ENCODE results near the gene SPTBN4.

The SPTBN4 gene

DNA sequence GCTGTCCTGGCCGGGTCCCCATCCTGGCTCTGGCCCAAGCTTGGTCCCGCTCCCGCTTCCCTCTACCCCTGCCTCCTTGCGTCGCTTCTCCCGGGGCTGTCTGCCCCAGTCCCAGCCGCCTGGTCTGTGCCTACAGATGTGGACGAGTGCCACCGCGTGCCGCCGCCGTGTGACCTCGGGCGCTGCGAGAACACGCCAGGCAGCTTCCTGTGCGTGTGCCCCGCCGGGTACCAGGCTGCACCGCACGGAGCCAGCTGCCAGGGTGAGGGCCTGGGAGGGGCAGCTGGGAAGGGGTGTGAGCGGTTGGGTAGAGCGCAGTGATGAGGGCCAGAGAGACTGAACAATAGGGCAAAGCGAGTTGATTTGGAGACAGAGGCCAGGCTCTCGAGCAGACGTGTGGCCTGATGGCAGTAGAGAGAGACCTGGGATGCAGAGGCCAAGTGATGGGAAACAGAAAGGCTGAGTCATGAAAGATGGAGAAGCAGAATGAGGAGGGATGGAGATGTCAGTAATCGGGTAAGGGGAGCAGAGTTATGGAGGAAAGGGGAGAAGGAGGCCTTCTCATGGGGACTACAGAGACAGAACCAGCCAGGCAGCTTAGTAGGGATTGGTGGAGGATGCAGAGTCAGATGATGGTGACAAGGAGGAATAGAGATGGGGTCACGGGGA lies 143.7 kb downstream of the SPTBN4 start (continued):
- TF ChIP-seq, protein P1, sequence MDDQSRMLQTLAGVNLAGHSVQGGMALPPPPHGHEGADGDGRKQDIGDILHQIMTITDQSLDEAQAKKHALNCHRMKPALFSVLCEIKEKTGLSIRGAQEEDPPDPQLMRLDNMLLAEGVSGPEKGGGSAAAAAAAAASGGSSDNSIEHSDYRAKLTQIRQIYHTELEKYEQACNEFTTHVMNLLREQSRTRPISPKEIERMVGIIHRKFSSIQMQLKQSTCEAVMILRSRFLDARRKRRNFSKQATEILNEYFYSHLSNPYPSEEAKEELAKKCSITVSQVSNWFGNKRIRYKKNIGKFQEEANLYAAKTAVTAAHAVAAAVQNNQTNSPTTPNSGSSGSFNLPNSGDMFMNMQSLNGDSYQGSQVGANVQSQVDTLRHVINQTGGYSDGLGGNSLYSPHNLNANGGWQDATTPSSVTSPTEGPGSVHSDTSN (CRISPR knock-in tag; IDR thresholded peaks at IDR 0.05) = 0 out of 2 replicates have a peak, but pooled peaks have one; percentile 17
- peak; percentile 12; the same call in 1 of the 2 replicates for TF ChIP-seq ZBTB48 (tag by site-specific recombination; IDR thresholded peaks at IDR 0.05)
- TF ChIP-seq SALL2 (tag by site-specific recombination; IDR thresholded peaks at IDR 0.05; ENCODE audit: borderline replicate concordance) = 0 out of 2 replicates have a peak, but pooled peaks have one; percentile 17
- 0 out of 2 replicates have a peak, but pooled peaks have one; percentile 41 for TF ChIP-seq ZNF23 (tag by site-specific recombination; IDR thresholded peaks at IDR 0.05; ENCODE audit: borderline replicate concordance)
- TF ChIP-seq, protein P2, sequence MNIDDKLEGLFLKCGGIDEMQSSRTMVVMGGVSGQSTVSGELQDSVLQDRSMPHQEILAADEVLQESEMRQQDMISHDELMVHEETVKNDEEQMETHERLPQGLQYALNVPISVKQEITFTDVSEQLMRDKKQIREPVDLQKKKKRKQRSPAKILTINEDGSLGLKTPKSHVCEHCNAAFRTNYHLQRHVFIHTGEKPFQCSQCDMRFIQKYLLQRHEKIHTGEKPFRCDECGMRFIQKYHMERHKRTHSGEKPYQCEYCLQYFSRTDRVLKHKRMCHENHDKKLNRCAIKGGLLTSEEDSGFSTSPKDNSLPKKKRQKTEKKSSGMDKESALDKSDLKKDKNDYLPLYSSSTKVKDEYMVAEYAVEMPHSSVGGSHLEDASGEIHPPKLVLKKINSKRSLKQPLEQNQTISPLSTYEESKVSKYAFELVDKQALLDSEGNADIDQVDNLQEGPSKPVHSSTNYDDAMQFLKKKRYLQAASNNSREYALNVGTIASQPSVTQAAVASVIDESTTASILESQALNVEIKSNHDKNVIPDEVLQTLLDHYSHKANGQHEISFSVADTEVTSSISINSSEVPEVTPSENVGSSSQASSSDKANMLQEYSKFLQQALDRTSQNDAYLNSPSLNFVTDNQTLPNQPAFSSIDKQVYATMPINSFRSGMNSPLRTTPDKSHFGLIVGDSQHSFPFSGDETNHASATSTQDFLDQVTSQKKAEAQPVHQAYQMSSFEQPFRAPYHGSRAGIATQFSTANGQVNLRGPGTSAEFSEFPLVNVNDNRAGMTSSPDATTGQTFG (tag by site-specific recombination; IDR thresholded peaks at IDR 0.05; ENCODE audit: borderline replicate concordance) = 0 out of 2 replicates have a peak, but pooled peaks have one; percentile 84

DNA sequence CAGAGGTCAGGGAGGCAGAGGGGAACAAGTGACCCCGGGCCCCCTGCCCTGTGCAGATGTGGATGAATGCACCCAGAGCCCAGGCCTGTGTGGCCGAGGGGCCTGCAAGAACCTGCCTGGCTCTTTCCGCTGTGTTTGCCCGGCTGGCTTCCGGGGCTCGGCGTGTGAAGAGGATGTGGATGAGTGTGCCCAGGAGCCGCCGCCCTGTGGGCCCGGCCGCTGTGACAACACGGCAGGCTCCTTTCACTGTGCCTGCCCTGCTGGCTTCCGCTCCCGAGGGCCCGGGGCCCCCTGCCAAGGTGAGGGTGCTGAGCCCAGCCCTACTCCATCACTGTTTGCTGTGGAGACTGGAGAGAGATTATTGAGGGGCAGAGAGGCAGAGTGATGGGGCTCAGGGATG lies 144.3 kb downstream of the SPTBN4 start:
- ChIA-PET CTCF (interaction anchor here (0.5 to 20.7 kb wide), 3 partner anchors 23 to 1182 kb away, joined by 3 to 470 read pairs (median 4); no protein-coding TSS in a partner anchor), POLR2A (interaction anchor here (3.8 kb wide), 1 partner anchor 11 kb away, joined by 61 read pairs; no protein-coding TSS in a partner anchor)
- no peak overlapping the region for H3K27ac ChIP-seq (ENCODE audit: extremely low read depth, low read depth, low read length)
- peaks cover 0 to 5% of the 10 kb centered on the region in 2 experiments; a peak in 2 of 3 replicates for H3K36me3 ChIP-seq (ENCODE audit: control insufficient read depth in 2 of 2, insufficient read depth in 1 of 2, low read length in 2 of 2)
- no peaks in the 10 kb centered on the region for H3K9me3 ChIP-seq (ENCODE audit: control insufficient read depth, insufficient read depth, low read depth, low read length)
- no peak overlapping the region for H3K4me3 ChIP-seq (ENCODE audit: low read depth, low read length)
- peaks cover 25% of the 10 kb centered on the region for H3K4me1 ChIP-seq (ENCODE audit: control insufficient read depth, insufficient read depth, low read length)
- TF ChIP-seq KLF9 (tag by site-specific recombination; IDR thresholded peaks at IDR 0.05; ENCODE audit: low read depth) (no peak), ZNF600 (tag by site-specific recombination; IDR thresholded peaks at IDR 0.05) (no peak), ZFP69B (tag by site-specific recombination; IDR thresholded peaks at IDR 0.05) (peak; percentile 78), KLF10 (tag by site-specific recombination; IDR thresholded peaks at IDR 0.05) (no peak), ZNF76 (tag by site-specific recombination; IDR thresholded peaks at IDR 0.05; ENCODE audit: borderline replicate concordance, low read depth) (no peak), ZNF248 (tag by site-specific recombination; IDR thresholded peaks at IDR 0.05) (no peak), MEIS1 (CRISPR knock-in tag; IDR thresholded peaks at IDR 0.05; ENCODE audit: borderline replicate concordance) (no peak), IKZF3 (tag by site-specific recombination; IDR thresholded peaks at IDR 0.05) (no peak), ZBTB21 (tag by site-specific recombination; IDR thresholded peaks at IDR 0.05) (0 out of 2 replicates have a peak, but pooled peaks have one; percentile 1), ZSCAN23 (tag by site-specific recombination; IDR thresholded peaks at IDR 0.05) (no peak), ZNF23 (tag by site-specific recombination; IDR thresholded peaks at IDR 0.05; ENCODE audit: borderline replicate concordance) (no peak), MZF1 (tag by site-specific recombination; IDR thresholded peaks at IDR 0.05; ENCODE audit: borderline replicate concordance) (no peak), ZNF341 (tag by site-specific recombination; IDR thresholded peaks at IDR 0.05; ENCODE audit: low read depth) (no peak), ZNF10 (tag by site-specific recombination; IDR thresholded peaks at IDR 0.05) (no peak)
- TF ChIP-seq, protein P3, sequence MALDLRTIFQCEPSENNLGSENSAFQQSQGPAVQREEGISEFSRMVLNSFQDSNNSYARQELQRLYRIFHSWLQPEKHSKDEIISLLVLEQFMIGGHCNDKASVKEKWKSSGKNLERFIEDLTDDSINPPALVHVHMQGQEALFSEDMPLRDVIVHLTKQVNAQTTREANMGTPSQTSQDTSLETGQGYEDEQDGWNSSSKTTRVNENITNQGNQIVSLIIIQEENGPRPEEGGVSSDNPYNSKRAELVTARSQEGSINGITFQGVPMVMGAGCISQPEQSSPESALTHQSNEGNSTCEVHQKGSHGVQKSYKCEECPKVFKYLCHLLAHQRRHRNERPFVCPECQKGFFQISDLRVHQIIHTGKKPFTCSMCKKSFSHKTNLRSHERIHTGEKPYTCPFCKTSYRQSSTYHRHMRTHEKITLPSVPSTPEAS (tag by site-specific recombination; IDR thresholded peaks at IDR 0.05) = no peak
- TF ChIP-seq, protein P4, sequence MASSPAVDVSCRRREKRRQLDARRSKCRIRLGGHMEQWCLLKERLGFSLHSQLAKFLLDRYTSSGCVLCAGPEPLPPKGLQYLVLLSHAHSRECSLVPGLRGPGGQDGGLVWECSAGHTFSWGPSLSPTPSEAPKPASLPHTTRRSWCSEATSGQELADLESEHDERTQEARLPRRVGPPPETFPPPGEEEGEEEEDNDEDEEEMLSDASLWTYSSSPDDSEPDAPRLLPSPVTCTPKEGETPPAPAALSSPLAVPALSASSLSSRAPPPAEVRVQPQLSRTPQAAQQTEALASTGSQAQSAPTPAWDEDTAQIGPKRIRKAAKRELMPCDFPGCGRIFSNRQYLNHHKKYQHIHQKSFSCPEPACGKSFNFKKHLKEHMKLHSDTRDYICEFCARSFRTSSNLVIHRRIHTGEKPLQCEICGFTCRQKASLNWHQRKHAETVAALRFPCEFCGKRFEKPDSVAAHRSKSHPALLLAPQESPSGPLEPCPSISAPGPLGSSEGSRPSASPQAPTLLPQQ (tag by site-specific recombination; IDR thresholded peaks at IDR 0.05) = peak; percentile 78
- TF ChIP-seq, protein P5, sequence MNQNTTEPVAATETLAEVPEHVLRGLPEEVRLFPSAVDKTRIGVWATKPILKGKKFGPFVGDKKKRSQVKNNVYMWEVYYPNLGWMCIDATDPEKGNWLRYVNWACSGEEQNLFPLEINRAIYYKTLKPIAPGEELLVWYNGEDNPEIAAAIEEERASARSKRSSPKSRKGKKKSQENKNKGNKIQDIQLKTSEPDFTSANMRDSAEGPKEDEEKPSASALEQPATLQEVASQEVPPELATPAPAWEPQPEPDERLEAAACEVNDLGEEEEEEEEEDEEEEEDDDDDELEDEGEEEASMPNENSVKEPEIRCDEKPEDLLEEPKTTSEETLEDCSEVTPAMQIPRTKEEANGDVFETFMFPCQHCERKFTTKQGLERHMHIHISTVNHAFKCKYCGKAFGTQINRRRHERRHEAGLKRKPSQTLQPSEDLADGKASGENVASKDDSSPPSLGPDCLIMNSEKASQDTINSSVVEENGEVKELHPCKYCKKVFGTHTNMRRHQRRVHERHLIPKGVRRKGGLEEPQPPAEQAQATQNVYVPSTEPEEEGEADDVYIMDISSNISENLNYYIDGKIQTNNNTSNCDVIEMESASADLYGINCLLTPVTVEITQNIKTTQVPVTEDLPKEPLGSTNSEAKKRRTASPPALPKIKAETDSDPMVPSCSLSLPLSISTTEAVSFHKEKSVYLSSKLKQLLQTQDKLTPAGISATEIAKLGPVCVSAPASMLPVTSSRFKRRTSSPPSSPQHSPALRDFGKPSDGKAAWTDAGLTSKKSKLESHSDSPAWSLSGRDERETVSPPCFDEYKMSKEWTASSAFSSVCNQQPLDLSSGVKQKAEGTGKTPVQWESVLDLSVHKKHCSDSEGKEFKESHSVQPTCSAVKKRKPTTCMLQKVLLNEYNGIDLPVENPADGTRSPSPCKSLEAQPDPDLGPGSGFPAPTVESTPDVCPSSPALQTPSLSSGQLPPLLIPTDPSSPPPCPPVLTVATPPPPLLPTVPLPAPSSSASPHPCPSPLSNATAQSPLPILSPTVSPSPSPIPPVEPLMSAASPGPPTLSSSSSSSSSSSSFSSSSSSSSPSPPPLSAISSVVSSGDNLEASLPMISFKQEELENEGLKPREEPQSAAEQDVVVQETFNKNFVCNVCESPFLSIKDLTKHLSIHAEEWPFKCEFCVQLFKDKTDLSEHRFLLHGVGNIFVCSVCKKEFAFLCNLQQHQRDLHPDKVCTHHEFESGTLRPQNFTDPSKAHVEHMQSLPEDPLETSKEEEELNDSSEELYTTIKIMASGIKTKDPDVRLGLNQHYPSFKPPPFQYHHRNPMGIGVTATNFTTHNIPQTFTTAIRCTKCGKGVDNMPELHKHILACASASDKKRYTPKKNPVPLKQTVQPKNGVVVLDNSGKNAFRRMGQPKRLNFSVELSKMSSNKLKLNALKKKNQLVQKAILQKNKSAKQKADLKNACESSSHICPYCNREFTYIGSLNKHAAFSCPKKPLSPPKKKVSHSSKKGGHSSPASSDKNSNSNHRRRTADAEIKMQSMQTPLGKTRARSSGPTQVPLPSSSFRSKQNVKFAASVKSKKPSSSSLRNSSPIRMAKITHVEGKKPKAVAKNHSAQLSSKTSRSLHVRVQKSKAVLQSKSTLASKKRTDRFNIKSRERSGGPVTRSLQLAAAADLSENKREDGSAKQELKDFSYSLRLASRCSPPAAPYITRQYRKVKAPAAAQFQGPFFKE (tag by site-specific recombination; IDR thresholded peaks at IDR 0.05; ENCODE audit: borderline replicate concordance) = no peak

Data from HEK293 (cell line).